Hepatocyte (in vitro differentiated cells): ENCODE results near the gene DAZL.

Experiments used
- EZH2 ChIP-seq: fragments of 200-600 bp; sonication (generic); IDR thresholded peaks from 2 replicates; pipeline ENCODE4 v1.6.1; 2016; ENCODE audit warnings: antibody characterized with exemption, mild to moderate bottlenecking, borderline replicate concordance
- EZH2phosphoT487 ChIP-seq: fragments of 200-600 bp; sonication (generic); IDR thresholded peaks from one replicate; pipeline ENCODE4 v1.6.1; 2018; ENCODE audit warnings: antibody characterized with exemption, mild to moderate bottlenecking, low read depth, moderate library complexity; ENCODE audit not compliant: unreplicated experiment, severe bottlenecking

- TF ChIP-seq EZH2 (no peak), EZH2phosphoT487 (no peak)
Measured at GRCh38 chr3:16653712-16654111, 48.5 kb upstream of the DAZL start.
